ENCODE results near the gene ANXA7. TPM values are rescaled to one million over a fixed set of nuclear protein-coding genes. Genes with fewer than 3 reads are reported as not detected.

ANXA7 gene
- total RNA-seq, 3 donors from 2014 or later, result 93.7 to 106 (median 99.9) TPM

DNA sequence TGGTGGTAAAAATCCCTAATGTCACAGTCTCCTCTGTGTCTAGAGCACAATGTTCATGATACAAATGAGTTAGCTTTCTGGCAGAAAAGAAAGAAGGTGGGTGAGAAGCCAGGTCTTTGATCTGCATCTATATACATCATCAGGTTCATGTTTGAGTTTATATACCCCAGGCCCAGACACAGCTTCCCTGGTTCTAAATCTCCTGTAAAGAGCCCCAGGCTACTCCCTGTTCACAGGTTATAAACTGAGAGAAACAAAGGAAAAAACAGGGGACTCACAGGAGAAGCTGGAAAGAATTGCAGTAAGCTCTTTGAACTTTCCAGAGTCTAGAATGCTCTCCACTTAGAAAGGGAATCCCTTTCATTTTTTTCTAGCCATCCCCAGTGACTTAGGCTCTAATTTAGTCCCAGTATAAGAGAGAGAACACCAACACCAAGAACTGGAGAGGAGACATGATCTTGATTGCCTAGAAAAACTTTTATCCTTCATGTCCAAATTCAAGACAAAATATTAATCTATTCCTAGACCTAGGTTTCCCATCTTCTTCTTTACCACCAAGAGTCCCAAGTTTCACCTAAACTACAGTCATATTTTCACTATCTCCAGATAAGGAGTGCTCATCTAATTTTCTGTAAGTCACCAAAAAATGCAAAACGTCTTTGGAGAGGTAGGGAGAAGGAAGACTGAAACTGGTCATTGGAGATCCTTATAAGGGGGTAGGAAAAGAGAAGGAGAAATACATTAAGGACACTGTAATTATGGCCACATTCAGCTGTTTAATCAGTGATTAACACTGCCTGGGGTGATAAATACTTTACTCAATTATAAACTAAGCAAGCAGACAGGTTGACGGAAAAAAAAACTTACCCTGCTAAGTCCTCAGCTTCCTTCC is 19.0 kb upstream of the ANXA7 start:
- no peak for DNase-seq
- H3K4me1 ChIP-seq (ENCODE audit: low read depth), result no peaks in the 10 kb centered on the region
- ATAC-seq, result no peak
- no peaks in the 10 kb centered on the region for H3K36me3 ChIP-seq (ENCODE audit: low read depth)
- TF ChIP-seq, protein P1, sequence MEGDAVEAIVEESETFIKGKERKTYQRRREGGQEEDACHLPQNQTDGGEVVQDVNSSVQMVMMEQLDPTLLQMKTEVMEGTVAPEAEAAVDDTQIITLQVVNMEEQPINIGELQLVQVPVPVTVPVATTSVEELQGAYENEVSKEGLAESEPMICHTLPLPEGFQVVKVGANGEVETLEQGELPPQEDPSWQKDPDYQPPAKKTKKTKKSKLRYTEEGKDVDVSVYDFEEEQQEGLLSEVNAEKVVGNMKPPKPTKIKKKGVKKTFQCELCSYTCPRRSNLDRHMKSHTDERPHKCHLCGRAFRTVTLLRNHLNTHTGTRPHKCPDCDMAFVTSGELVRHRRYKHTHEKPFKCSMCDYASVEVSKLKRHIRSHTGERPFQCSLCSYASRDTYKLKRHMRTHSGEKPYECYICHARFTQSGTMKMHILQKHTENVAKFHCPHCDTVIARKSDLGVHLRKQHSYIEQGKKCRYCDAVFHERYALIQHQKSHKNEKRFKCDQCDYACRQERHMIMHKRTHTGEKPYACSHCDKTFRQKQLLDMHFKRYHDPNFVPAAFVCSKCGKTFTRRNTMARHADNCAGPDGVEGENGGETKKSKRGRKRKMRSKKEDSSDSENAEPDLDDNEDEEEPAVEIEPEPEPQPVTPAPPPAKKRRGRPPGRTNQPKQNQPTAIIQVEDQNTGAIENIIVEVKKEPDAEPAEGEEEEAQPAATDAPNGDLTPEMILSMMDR (IDR thresholded peaks at IDR 0.05), result no peak
- H3K4me3 ChIP-seq, result no peak overlapping the region
- H3K9me3 ChIP-seq, result no peaks in the 10 kb centered on the region
- intact Hi-C loops (cut with DNase I, micrococcal nuclease), result no loop called here

DNA sequence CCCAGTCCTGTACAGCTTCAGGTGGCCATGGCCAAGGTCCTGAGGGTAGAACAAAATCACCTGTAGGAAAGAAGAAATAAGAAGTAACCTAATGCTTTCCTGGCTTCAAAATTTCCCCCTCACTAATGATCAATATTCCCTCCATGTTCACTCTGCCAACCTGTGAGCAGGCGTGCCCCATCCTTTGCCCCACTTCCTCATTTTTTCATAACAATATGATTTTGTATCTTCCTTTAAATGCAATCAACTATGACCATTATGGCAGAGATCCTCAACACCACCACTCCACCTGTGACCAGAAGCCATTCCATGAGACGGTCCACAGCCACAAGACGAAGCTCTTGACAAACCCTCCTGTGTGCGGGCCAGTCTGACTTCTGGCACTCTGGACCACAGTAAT is 12.5 kb upstream of the ANXA7 start:
- no peak for DNase-seq
- Histone ChIP-seq H3K36me3 (ENCODE audit: low read depth) (no peaks in the 10 kb centered on the region), H3K4me3 (no peak overlapping the region), H3K9me3 (no peaks in the 10 kb centered on the region), H3K4me1 (ENCODE audit: low read depth) (no peaks in the 10 kb centered on the region)
- ATAC-seq, result no peak
- TF ChIP-seq, protein P1 (IDR thresholded peaks at IDR 0.05), result no peak
- intact Hi-C loops (cut with DNase I, micrococcal nuclease), result no loop called here

DNA sequence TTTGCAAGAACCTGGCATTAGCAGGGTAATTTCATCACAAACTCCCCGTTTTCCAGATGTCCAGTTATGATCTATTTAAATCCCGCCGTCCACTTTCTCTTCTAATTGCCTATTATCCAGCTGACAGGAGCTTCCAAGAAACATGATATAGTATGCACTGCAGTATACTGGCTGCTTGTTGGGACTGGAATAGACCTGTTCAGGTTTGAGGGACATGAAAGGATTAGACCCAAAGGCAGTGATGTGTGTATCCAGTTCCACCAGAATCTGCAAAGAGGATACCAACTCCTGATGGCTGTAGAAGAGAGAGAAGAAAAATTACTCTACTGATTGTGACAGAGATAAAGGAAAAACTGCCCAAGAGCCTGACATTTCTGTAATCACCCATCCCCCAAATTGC is 10.6 kb upstream of the ANXA7 start:
- no peak for ATAC-seq
- no peaks in the 10 kb centered on the region for H3K9me3 ChIP-seq
- no peak for DNase-seq
- H3K4me1 ChIP-seq (ENCODE audit: low read depth), result no peaks in the 10 kb centered on the region
- H3K36me3 ChIP-seq (ENCODE audit: low read depth), result no peaks in the 10 kb centered on the region
- no peak overlapping the region for H3K4me3 ChIP-seq
- intact Hi-C loops (cut with DNase I, micrococcal nuclease), result no loop called here
- TF ChIP-seq, protein P1 (IDR thresholded peaks at IDR 0.05), result no peak

DNA sequence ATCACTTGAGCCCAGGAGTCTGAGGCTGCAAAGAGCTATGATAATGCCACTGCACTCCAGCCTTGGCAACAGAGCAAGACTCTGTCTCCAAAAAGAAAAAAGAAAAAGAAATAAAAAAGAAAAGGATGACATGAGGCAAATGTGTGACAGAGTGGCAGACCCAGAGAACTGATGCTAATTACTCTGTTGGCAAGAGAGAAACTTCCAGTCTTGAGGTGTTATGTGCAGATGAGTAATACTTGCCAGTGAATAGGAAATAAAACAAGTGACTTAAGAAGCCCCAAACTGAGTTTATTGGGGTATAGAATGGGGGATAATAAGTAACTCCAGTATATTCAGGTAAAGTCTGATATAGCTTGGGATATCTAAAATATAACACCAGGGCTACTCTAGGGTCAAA is 9.5 kb upstream of the ANXA7 start:
- TF ChIP-seq, protein P1 (IDR thresholded peaks at IDR 0.05), result no peak
- Histone ChIP-seq H3K9me3 (no peaks in the 10 kb centered on the region), H3K4me1 (ENCODE audit: low read depth) (no peaks in the 10 kb centered on the region), H3K36me3 (ENCODE audit: low read depth) (no peaks in the 10 kb centered on the region), H3K4me3 (no peak overlapping the region)
- intact Hi-C loops (cut with DNase I, micrococcal nuclease), result no loop called here
- ATAC-seq (no peak), DNase-seq (no peak)

DNA sequence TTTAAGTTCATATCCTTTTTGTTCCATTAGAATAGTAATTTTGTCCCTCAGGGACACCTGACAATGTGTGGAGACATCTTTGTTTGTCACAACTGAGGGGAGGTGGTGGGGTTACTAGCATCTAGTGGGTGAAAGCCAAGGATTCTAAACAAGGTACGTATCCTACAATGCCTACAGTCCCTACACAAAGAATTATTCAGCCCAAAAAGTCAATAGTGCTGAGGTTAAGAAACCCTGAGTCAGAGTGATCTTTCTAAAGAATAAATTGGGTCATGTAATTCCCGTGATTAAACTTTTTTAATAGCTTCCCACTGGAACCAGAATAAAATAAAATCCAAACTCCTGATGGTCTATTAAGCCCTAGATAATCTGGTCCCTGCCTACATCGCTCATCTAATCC is 2.7 kb upstream of the ANXA7 start:
- intact Hi-C loops (cut with DNase I, micrococcal nuclease), result no loop called here
- TF ChIP-seq, protein P1 (IDR thresholded peaks at IDR 0.05), result no peak
- Histone ChIP-seq H3K36me3 (ENCODE audit: low read depth) (no peaks in the 10 kb centered on the region), H3K4me3 (no peak overlapping the region), H3K4me1 (ENCODE audit: low read depth) (peaks cover 17% of the 10 kb centered on the region), H3K9me3 (no peaks in the 10 kb centered on the region)
- no peak for DNase-seq
- ATAC-seq, result no peak
